Stimulated activated CD4-positive, alpha-beta T cell treated with anti-CD3 and anti-CD28 coated beads, Interleukin-2, amount 100 ng/mL, for 48 hours (primary cell): ENCODE measurements around the gene CELF5.

Experiments
- DNase-seq, 2 donors: peaks; one replicate each; pipeline ENCODE4 v3.0.0-alpha.2; 2020

Gene CELF5

GRCh38 chr19:3248728-3249326 is 24.4 kb downstream of the CELF5 start:
- DNase-seq, result no peak

GRCh38 chr19:3249408-3249807 is 24.9 kb downstream of the CELF5 start:
- DNase-seq, result no peak

- peak; percentile 37 to 41 for DNase-seq
Measured at GRCh38 chr19:3250675-3251074, 26.2 kb downstream of the CELF5 start.

GRCh38 chr19:3251229-3251628 is 26.8 kb downstream of the CELF5 start:
- no peak for DNase-seq

GRCh38 chr19:3252650-3253049 is 28.2 kb downstream of the CELF5 start:
- DNase-seq, result no peak

- DNase-seq, result no peak
Measured at GRCh38 chr19:3253270-3253669, 28.8 kb downstream of the CELF5 start.

- no peak for DNase-seq
Measured at GRCh38 chr19:3254520-3254919, 30.1 kb downstream of the CELF5 start.

- no peak for DNase-seq
Measured at GRCh38 chr19:3257071-3257470, 32.6 kb downstream of the CELF5 start.

GRCh38 chr19:3262362-3262761 is 37.9 kb downstream of the CELF5 start:
- no peak for DNase-seq

- no peak for DNase-seq
Measured at GRCh38 chr19:3263866-3264265, 39.4 kb downstream of the CELF5 start.

- no peak for DNase-seq
Measured at GRCh38 chr19:3265432-3265831, 41.0 kb downstream of the CELF5 start.

- no peak for DNase-seq
Measured at GRCh38 chr19:3266092-3266693, 41.7 kb downstream of the CELF5 start.

- no peak for DNase-seq
Measured at GRCh38 chr19:3266792-3267514, 42.5 kb downstream of the CELF5 start.

GRCh38 chr19:3268326-3268725 is 43.9 kb downstream of the CELF5 start:
- DNase-seq, result no peak

GRCh38 chr19:3268763-3269162 is 44.3 kb downstream of the CELF5 start:
- DNase-seq, result no peak

- DNase-seq, result no peak
Measured at GRCh38 chr19:3269916-3270671, 45.6 kb downstream of the CELF5 start.

- peak in 1 of 2 donors; percentile 38 for DNase-seq
Measured at GRCh38 chr19:3270902-3271301, 46.4 kb downstream of the CELF5 start.

- no peak for DNase-seq
Measured at GRCh38 chr19:3272401-3272931, 48.0 kb downstream of the CELF5 start.

- DNase-seq, result no peak
Measured at GRCh38 chr19:3272952-3273351, 48.5 kb downstream of the CELF5 start.

GRCh38 chr19:3274245-3274941 is 49.9 kb downstream of the CELF5 start:
- no peak for DNase-seq

GRCh38 chr19:3274942-3275582 is 50.6 kb downstream of the CELF5 start:
- DNase-seq, result peak; percentile 27 to 45
